ENCODE measurements around the gene PITPNC1. TPM values are rescaled to one million over a fixed set of nuclear protein-coding genes. Genes with fewer than 3 reads are reported as not detected.

The PITPNC1 gene
- total RNA-seq, 2 experiments from 2014 or later = 44.9 to 67.6 TPM

GRCh38 chr17:67662712-67663111, 285.6 kb downstream of the PITPNC1 start:
- H3K36me3 Mint-ChIP-seq = peaks cover 33% of the 10 kb centered on the region
- no peak overlapping the region for H3K4me3 Mint-ChIP-seq
- ATAC-seq (no peak), DNase-seq (no peak)
- H3K27me3 Mint-ChIP-seq = no peaks in the 10 kb centered on the region
- CTCF ChIA-PET = no interaction called here
- no peaks in the 10 kb centered on the region for H3K4me1 Mint-ChIP-seq
- H3K9me3 Mint-ChIP-seq (ENCODE audit: low read depth) = peaks cover 12% of the 10 kb centered on the region
- no peak overlapping the region for H3K27ac Mint-ChIP-seq

DNA sequence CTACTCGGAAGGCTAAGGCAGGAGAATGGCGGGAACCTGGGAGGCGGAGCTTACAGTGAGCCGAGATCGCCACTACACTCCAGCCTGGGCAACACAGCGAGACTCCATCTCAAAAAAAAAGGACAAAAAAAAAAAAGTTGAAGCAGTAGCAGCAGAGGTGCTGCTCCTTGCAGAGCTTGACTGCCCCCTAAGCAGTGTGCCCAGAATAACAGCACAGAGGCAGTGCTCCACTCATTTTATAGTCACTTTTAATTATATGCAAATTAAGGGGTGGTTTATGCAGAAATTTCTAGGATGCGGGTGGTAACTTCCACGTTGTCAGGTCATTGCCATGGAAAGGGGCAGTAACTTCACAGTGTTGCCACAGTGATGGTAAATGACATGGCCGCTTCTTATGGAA, 286.4 kb downstream of the PITPNC1 start:
- Mint-ChIP-seq H3K36me3 (peaks cover 31% of the 10 kb centered on the region), H3K4me3 (no peak overlapping the region), H3K27ac (no peak overlapping the region), H3K4me1 (no peaks in the 10 kb centered on the region), H3K27me3 (no peaks in the 10 kb centered on the region), H3K9me3 (ENCODE audit: low read depth) (peaks cover 9% of the 10 kb centered on the region)
- CTCF ChIA-PET = interaction anchor here (0.6 kb wide), 1 partner anchor 285 kb away, joined by 3 read pairs; no protein-coding TSS in a partner anchor
- DNase-seq = no peak
- no peak for ATAC-seq

GRCh38 chr17:67666028-67666427, 288.9 kb downstream of the PITPNC1 start:
- H3K36me3 Mint-ChIP-seq = peaks cover 24% of the 10 kb centered on the region
- no peaks in the 10 kb centered on the region for H3K4me1 Mint-ChIP-seq
- DNase-seq (no peak), ATAC-seq (no peak)
- no peak overlapping the region for H3K4me3 Mint-ChIP-seq
- H3K27ac Mint-ChIP-seq = no peak overlapping the region
- CTCF ChIA-PET = no interaction called here
- H3K9me3 Mint-ChIP-seq (ENCODE audit: low read depth) = peaks cover 3% of the 10 kb centered on the region
- H3K27me3 Mint-ChIP-seq = no peaks in the 10 kb centered on the region

GRCh38 chr17:67666710-67667109, 289.6 kb downstream of the PITPNC1 start:
- ATAC-seq = no peak
- peaks cover 18% of the 10 kb centered on the region for H3K36me3 Mint-ChIP-seq
- no peak overlapping the region for H3K27ac Mint-ChIP-seq
- H3K27me3 Mint-ChIP-seq = no peaks in the 10 kb centered on the region
- H3K4me3 Mint-ChIP-seq = no peak overlapping the region
- H3K4me1 Mint-ChIP-seq = no peaks in the 10 kb centered on the region
- no peak for DNase-seq
- CTCF ChIA-PET = interaction anchor here (1.2 to 1.4 kb wide), 2 partner anchors 15 to 19 kb away, joined by 3 to 4 read pairs; no protein-coding TSS in a partner anchor
- no peaks in the 10 kb centered on the region for H3K9me3 Mint-ChIP-seq (ENCODE audit: low read depth)

DNA sequence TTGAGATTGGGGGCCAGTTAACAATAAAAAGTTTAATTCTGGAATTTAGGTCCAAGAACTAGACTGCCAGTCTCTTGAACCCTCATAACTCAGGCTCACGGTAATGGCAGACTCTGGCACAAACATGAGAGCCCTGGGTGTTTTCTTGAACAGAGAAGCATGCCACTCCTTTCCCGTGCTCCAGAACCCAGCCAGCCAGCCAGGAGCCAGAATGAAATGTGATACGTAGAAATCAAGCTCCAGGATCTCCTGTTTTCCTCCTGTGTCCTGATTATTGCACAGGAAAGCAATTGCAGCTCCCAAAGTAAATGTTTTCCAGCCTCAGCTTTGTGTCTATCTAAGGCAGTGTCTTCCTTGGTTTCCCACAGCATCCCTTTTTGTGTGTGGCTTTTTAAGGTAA, 294.4 kb downstream of the PITPNC1 start:
- H3K4me1 Mint-ChIP-seq = no peaks in the 10 kb centered on the region
- H3K4me3 Mint-ChIP-seq = no peak overlapping the region
- no peaks in the 10 kb centered on the region for H3K27me3 Mint-ChIP-seq
- H3K27ac Mint-ChIP-seq = peak overlapping the region; percentile 52
- CTCF ChIA-PET = interaction anchor here (1.4 kb wide), 1 partner anchor 283 kb away, joined by 3 read pairs; no protein-coding TSS in a partner anchor
- DNase-seq = no peak
- ATAC-seq = no peak
- peaks cover 15% of the 10 kb centered on the region for H3K36me3 Mint-ChIP-seq
- no peaks in the 10 kb centered on the region for H3K9me3 Mint-ChIP-seq (ENCODE audit: low read depth)

- H3K4me1 Mint-ChIP-seq = no peaks in the 10 kb centered on the region
- CTCF ChIA-PET = no interaction called here
Observed at GRCh38 chr17:67672592-67673335, 295.7 kb downstream of the PITPNC1 start.

GRCh38 chr17:67675481-67675880, 298.4 kb downstream of the PITPNC1 start:
- CTCF ChIA-PET = no interaction called here
- DNase-seq (no peak), ATAC-seq (no peak)
- Mint-ChIP-seq H3K27me3 (no peaks in the 10 kb centered on the region), H3K36me3 (peaks cover 8% of the 10 kb centered on the region), H3K4me3 (no peak overlapping the region), H3K9me3 (ENCODE audit: low read depth) (no peaks in the 10 kb centered on the region), H3K4me1 (no peaks in the 10 kb centered on the region), H3K27ac (no peak overlapping the region)

More at GRCh38 chr17:67672592-67673335, 295.7 kb downstream of the PITPNC1 start:
- Mint-ChIP-seq H3K4me3 (no peak overlapping the region), H3K27me3 (no peaks in the 10 kb centered on the region), H3K9me3 (ENCODE audit: low read depth) (no peaks in the 10 kb centered on the region), H3K36me3 (peaks cover 15% of the 10 kb centered on the region), H3K27ac (no peak overlapping the region)
- DNase-seq (no peak), ATAC-seq (no peak)

DNA sequence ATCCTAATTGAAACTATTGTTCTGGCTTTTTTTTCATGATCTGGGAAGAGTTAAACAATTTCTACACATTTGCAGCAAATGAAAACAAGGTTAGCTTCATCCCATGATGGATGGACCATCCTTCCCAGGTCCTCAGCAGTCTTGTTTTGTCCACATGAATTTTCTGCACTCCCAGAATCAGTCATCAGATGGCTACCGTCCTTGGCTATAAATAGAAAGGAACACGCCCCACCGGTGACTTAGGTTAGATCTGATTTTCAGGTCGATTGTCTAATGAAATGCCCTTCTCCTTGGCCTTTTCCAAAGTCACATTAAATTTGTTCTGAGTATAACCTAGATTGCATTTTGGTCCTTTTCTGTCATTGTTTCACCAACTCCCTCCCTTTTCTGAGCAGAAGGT, 299.2 kb downstream of the PITPNC1 start:
- H3K4me1 Mint-ChIP-seq = no peaks in the 10 kb centered on the region
- H3K27ac Mint-ChIP-seq = no peak overlapping the region
- CTCF ChIA-PET = no interaction called here
- ATAC-seq (no peak), DNase-seq (no peak)
- H3K36me3 Mint-ChIP-seq = peaks cover 8% of the 10 kb centered on the region
- H3K9me3 Mint-ChIP-seq (ENCODE audit: low read depth) = no peaks in the 10 kb centered on the region
- no peak overlapping the region for H3K4me3 Mint-ChIP-seq
- H3K27me3 Mint-ChIP-seq = no peaks in the 10 kb centered on the region

DNA sequence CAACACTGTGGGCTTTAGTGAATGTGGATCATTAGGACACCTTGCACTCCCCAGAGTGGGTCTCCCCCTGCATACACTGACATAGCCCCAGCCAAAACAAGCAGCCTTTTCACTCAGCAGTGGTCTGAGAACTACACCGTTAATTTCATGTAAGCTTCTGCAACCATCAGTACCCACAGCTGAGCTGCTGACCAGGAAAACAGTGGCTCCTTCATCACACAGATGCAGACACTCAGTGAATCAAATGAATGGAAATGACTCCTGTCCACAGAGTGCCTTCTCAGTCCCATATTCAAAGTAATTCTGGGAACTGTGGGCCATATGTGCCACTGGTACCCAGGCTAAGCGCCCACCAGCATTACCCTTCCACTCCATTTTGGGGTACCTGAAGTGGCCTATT, 301.3 kb downstream of the PITPNC1 start:
- CTCF ChIA-PET = no interaction called here
- ATAC-seq (no peak), DNase-seq (no peak)
- Mint-ChIP-seq H3K4me1 (no peaks in the 10 kb centered on the region), H3K27me3 (no peaks in the 10 kb centered on the region), H3K36me3 (peaks cover 8% of the 10 kb centered on the region), H3K9me3 (ENCODE audit: low read depth) (no peaks in the 10 kb centered on the region), H3K27ac (no peak overlapping the region), H3K4me3 (no peak overlapping the region)

GRCh38 chr17:67679225-67679624, 302.1 kb downstream of the PITPNC1 start:
- CTCF ChIA-PET = interaction anchor here (0.6 to 1.3 kb wide), 2 partner anchors 10 to 22 kb away, joined by 3 read pairs; no protein-coding TSS in a partner anchor
- Mint-ChIP-seq H3K4me1 (no peaks in the 10 kb centered on the region), H3K9me3 (ENCODE audit: low read depth) (no peaks in the 10 kb centered on the region), H3K27ac (peak overlapping the region; percentile 9), H3K36me3 (peaks cover 8% of the 10 kb centered on the region), H3K4me3 (no peak overlapping the region), H3K27me3 (no peaks in the 10 kb centered on the region)
- DNase-seq = no peak
- ATAC-seq = no peak

DNA sequence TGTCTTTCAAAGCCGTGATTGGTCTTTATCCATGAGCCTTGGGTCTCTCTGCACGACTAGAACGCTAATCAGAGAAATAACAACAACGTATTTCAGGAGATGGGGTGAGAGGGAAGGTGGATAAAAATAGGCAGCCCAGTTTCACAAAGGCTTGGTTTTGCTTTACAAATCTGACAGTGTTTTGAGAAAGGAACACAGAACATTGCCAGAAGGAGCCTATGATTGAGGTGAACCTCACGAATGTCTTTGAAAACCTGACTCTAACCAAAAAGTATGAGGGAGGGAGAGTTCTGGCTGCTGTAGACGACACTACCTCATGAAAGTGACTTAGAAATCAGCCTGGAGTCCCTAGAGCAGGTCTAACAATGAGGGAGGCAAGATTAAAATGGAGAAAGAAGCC, 302.6 kb downstream of the PITPNC1 start:
- Mint-ChIP-seq H3K4me1 (no peaks in the 10 kb centered on the region), H3K9me3 (ENCODE audit: low read depth) (no peaks in the 10 kb centered on the region), H3K4me3 (no peak overlapping the region), H3K27me3 (no peaks in the 10 kb centered on the region), H3K27ac (peak overlapping the region; percentile 9), H3K36me3 (peaks cover 8% of the 10 kb centered on the region)
- DNase-seq = no peak
- ATAC-seq = no peak
- CTCF ChIA-PET = interaction anchor here (1.3 kb wide), 1 partner anchor 9 kb away, joined by 3 read pairs; no protein-coding TSS in a partner anchor

- no peak for DNase-seq
- peaks cover 6% of the 10 kb centered on the region for H3K36me3 Mint-ChIP-seq
- H3K27ac Mint-ChIP-seq = no peak overlapping the region
- H3K9me3 Mint-ChIP-seq (ENCODE audit: low read depth) = no peaks in the 10 kb centered on the region
- CTCF ChIA-PET = no interaction called here
- no peaks in the 10 kb centered on the region for H3K27me3 Mint-ChIP-seq
- no peak for ATAC-seq
- no peak overlapping the region for H3K4me3 Mint-ChIP-seq
- H3K4me1 Mint-ChIP-seq = no peaks in the 10 kb centered on the region
Observed at GRCh38 chr17:67680445-67681224, 303.6 kb downstream of the PITPNC1 start.

DNA sequence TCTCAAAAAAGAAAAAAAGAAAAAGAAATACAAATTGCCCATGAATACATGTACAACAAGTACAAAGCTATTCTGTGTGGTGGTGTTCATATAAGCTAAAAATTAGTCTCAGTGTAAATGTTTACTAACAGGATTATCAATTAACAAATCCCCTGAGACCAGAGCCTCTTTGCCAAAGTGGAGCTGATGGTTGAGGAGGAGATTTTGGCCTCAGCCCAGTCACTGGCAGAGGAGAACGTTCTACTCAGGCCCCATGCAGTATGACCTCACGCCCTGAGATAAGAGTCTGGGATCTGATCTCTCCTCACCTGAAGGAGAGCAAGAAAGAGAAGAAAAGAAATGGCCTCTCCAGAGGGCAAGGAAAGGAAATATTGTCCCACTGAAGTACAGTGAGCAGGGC, 305.1 kb downstream of the PITPNC1 start:
- CTCF ChIA-PET = no interaction called here
- H3K27me3 Mint-ChIP-seq = no peaks in the 10 kb centered on the region
- no peak overlapping the region for H3K27ac Mint-ChIP-seq
- DNase-seq (no peak), ATAC-seq (no peak)
- no peaks in the 10 kb centered on the region for H3K4me1 Mint-ChIP-seq
- H3K36me3 Mint-ChIP-seq = peaks cover 4% of the 10 kb centered on the region
- no peaks in the 10 kb centered on the region for H3K9me3 Mint-ChIP-seq (ENCODE audit: low read depth)
- no peak overlapping the region for H3K4me3 Mint-ChIP-seq

- no peak for ATAC-seq
- Mint-ChIP-seq H3K27me3 (no peaks in the 10 kb centered on the region), H3K9me3 (ENCODE audit: low read depth) (no peaks in the 10 kb centered on the region), H3K4me3 (no peak overlapping the region), H3K27ac (no peak overlapping the region), H3K36me3 (no peaks in the 10 kb centered on the region), H3K4me1 (peaks cover 4% of the 10 kb centered on the region)
- CTCF ChIA-PET = no interaction called here
- no peak for DNase-seq
Observed at GRCh38 chr17:67685351-67685750, 308.3 kb downstream of the PITPNC1 start.
